ENCODE results near the gene HPCA. TPM values are rescaled to one million over a fixed set of nuclear protein-coding genes. Genes with fewer than 3 reads are reported as not detected.
A peak's percentile ranks its signal among the peaks of the same experiment; 100 is the strongest.

HPCA gene
- total RNA-seq, 1 donor from 2014 or later = not detected

GRCh38 chr1:32925403-32926162, 39.3 kb downstream of the HPCA start:
- peak; percentile 43 for DNase-seq (ENCODE audit: low spot score)
- Mint-ChIP-seq H3K4me1 (ENCODE audit: unreplicated experiment) (peaks cover 16% of the 10 kb centered on the region), H3K36me3 (ENCODE audit: low read depth, unreplicated experiment) (no peaks in the 10 kb centered on the region), H3K4me3 (ENCODE audit: unreplicated experiment) (peak overlapping the region; percentile 62), H3K9me3 (ENCODE audit: unreplicated experiment) (no peaks in the 10 kb centered on the region), H3K27ac (ENCODE audit: unreplicated experiment) (no peak overlapping the region), H3K27me3 (ENCODE audit: unreplicated experiment) (peaks cover 19% of the 10 kb centered on the region)
- no peak for TF ChIP-seq CTCF (IDR thresholded peaks at IDR 0.05; ENCODE audit: unreplicated experiment)

- Mint-ChIP-seq H3K27me3 (ENCODE audit: unreplicated experiment) (peaks cover 19% of the 10 kb centered on the region), H3K4me3 (ENCODE audit: unreplicated experiment) (no peak overlapping the region), H3K4me1 (ENCODE audit: unreplicated experiment) (peaks cover 16% of the 10 kb centered on the region), H3K9me3 (ENCODE audit: unreplicated experiment) (no peaks in the 10 kb centered on the region), H3K36me3 (ENCODE audit: low read depth, unreplicated experiment) (no peaks in the 10 kb centered on the region), H3K27ac (ENCODE audit: unreplicated experiment) (no peak overlapping the region)
- no peak for DNase-seq (ENCODE audit: low spot score)
- TF ChIP-seq CTCF (IDR thresholded peaks at IDR 0.05; ENCODE audit: unreplicated experiment) = no peak
These were observed 40.3 kb downstream of the HPCA start for GRCh38 chr1:32926562-32926961.

- H3K4me1 Mint-ChIP-seq (ENCODE audit: unreplicated experiment) = peaks cover 16% of the 10 kb centered on the region
- no peak for DNase-seq (ENCODE audit: low spot score)
- TF ChIP-seq CTCF (IDR thresholded peaks at IDR 0.05; ENCODE audit: unreplicated experiment) = no peak
- H3K27me3 Mint-ChIP-seq (ENCODE audit: unreplicated experiment) = peaks cover 14% of the 10 kb centered on the region
- no peaks in the 10 kb centered on the region for H3K36me3 Mint-ChIP-seq (ENCODE audit: low read depth, unreplicated experiment)
- H3K27ac Mint-ChIP-seq (ENCODE audit: unreplicated experiment) = no peak overlapping the region
- no peak overlapping the region for H3K4me3 Mint-ChIP-seq (ENCODE audit: unreplicated experiment)
- H3K9me3 Mint-ChIP-seq (ENCODE audit: unreplicated experiment) = no peaks in the 10 kb centered on the region
These were observed 41.1 kb downstream of the HPCA start for GRCh38 chr1:32927441-32927840.

GRCh38 chr1:32928285-32928684, 42.0 kb downstream of the HPCA start:
- Mint-ChIP-seq H3K4me1 (ENCODE audit: unreplicated experiment) (peaks cover 16% of the 10 kb centered on the region), H3K27ac (ENCODE audit: unreplicated experiment) (no peak overlapping the region), H3K9me3 (ENCODE audit: unreplicated experiment) (no peaks in the 10 kb centered on the region), H3K27me3 (ENCODE audit: unreplicated experiment) (peaks cover 16% of the 10 kb centered on the region), H3K36me3 (ENCODE audit: low read depth, unreplicated experiment) (no peaks in the 10 kb centered on the region), H3K4me3 (ENCODE audit: unreplicated experiment) (no peak overlapping the region)
- DNase-seq (ENCODE audit: low spot score) = no peak
- TF ChIP-seq CTCF (IDR thresholded peaks at IDR 0.05; ENCODE audit: unreplicated experiment) = no peak

- Mint-ChIP-seq H3K4me3 (ENCODE audit: unreplicated experiment) (no peak overlapping the region), H3K36me3 (ENCODE audit: low read depth, unreplicated experiment) (no peaks in the 10 kb centered on the region), H3K9me3 (ENCODE audit: unreplicated experiment) (no peaks in the 10 kb centered on the region), H3K27me3 (ENCODE audit: unreplicated experiment) (peaks cover 16% of the 10 kb centered on the region), H3K4me1 (ENCODE audit: unreplicated experiment) (peaks cover 19% of the 10 kb centered on the region), H3K27ac (ENCODE audit: unreplicated experiment) (no peak overlapping the region)
- no peak for DNase-seq (ENCODE audit: low spot score)
- no peak for TF ChIP-seq CTCF (IDR thresholded peaks at IDR 0.05; ENCODE audit: unreplicated experiment)
These were observed 42.4 kb downstream of the HPCA start for GRCh38 chr1:32928715-32929114.
